GM12878 (cell line): ENCODE data around the gene TMEM175. TPM values are rescaled to one million over a fixed set of nuclear protein-coding genes. Genes with fewer than 3 reads are reported as not detected.

Experiments
- ATAC-seq: fragments of 200-7000 bp; cut with Tn5 transposase; 3 replicates; pipeline ENCODE4 v1.9.1; 2020; ENCODE audit warnings: mild to moderate bottlenecking, moderate library complexity
- BruUV-seq: library from RNA; stranded (reverse); fragments of 400-500 nt; replicated peaks from 2 replicates; lab custom pipeline; 2021; lab: Mats Ljungman, UMichigan
- CTCF ChIA-PET: fragments of 300-600 bp; sonication (Branson Sonifier 250); formaldehyde crosslinking; extraction: SDS; loops from one replicate; lab custom pipeline; 2021; ENCODE audit warnings: inconsistent platforms; lab: Yijun Ruan, JAX
- POLR2A ChIA-PET: fragments of 350-600 bp; formaldehyde crosslinking; extraction: SDS; loops from one replicate; lab custom pipeline; 2021; ENCODE audit warnings: inconsistent platforms; lab: Charles Lee
- RAD21 ChIA-PET: fragments of 300-600 bp; sonication (Branson Sonifier 250); formaldehyde crosslinking; loops from one replicate; lab custom pipeline; 2023; ENCODE audit warnings: antibody characterized with exemption; ENCODE audit not compliant: unreplicated experiment; lab: Charles Lee
- SMC1A ChIA-PET: fragments of 300-600 bp; sonication (Branson Sonifier 250); formaldehyde crosslinking; loops from one replicate; lab custom pipeline; 2023; ENCODE audit not compliant: unreplicated experiment, uncharacterized antibody; lab: Charles Lee
- DNase-seq: peaks from one replicate; pipeline ENCODE4 v3.0.0-alpha.2; 2011; ENCODE audit warnings: low read depth, low spot score
- FAIRE-seq: peaks from 3 replicates; lab custom pipeline; 2011; peaks lifted over from hg19 to GRCh38; lab: Jason Lieb, UNC
- H2AFZ ChIP-seq: 2 replicates; pipeline ENCODE4 v1.6.0; 2011; ENCODE audit warnings: low read depth, low read length, control low read depth; ENCODE audit not compliant: control insufficient read depth
- H3K27ac ChIP-seq: 2 replicates; pipeline ENCODE4 v1.5.1; 2011; ENCODE audit warnings: control low read depth; ENCODE audit not compliant: control insufficient read depth, insufficient read depth
- H3K27me3 ChIP-seq, 2 experiments: replicated peaks in 1 of 2; 2 replicates each; pipeline versions ENCODE4 v1.6.0 to v1.6.1; 2011; ENCODE audit warnings: low read length in 1 of 2; ENCODE audit not compliant: control insufficient read depth in 2 of 2, insufficient read depth in 2 of 2
- H3K36me3 ChIP-seq, 2 experiments: 2 replicates each; pipeline ENCODE4 v1.5.1; 2011; ENCODE audit warnings: low read length in 1 of 2; ENCODE audit not compliant: control insufficient read depth in 2 of 2, insufficient read depth in 2 of 2
- H3K4me1 ChIP-seq: 2 replicates; pipeline ENCODE4 v1.6.1; 2011; ENCODE audit warnings: mild to moderate bottlenecking, low read length, moderate library complexity, mixed read lengths; ENCODE audit not compliant: control insufficient read depth, insufficient read depth
- H3K4me2 ChIP-seq: 2 replicates; pipeline ENCODE4 v1.6.0; 2011; ENCODE audit warnings: control low read depth; ENCODE audit not compliant: control insufficient read depth, insufficient read depth
- H3K4me3 ChIP-seq: fragments of 200-600 bp; sonication (generic); 2 replicates; pipeline ENCODE4 v1.5.1; 2016
- H3K79me2 ChIP-seq: 2 replicates; pipeline ENCODE4 v1.6.0; 2011; ENCODE audit warnings: low read length; ENCODE audit not compliant: control insufficient read depth, insufficient read depth
- H3K9ac ChIP-seq: 2 replicates; pipeline ENCODE4 v1.8.0; 2011; ENCODE audit warnings: low read length, control low read depth, mixed read lengths; ENCODE audit not compliant: control insufficient read depth, insufficient read depth
- H3K9me3 ChIP-seq: replicated peaks from 3 replicates; pipeline ENCODE4 v1.5.1; 2011; ENCODE audit warnings: mild to moderate bottlenecking, low read length; ENCODE audit not compliant: control insufficient read depth, insufficient read depth
- H4K20me1 ChIP-seq: 2 replicates; pipeline ENCODE4 v1.6.0; 2011; ENCODE audit not compliant: control insufficient read depth, insufficient read depth
- BRCA1 ChIP-seq: IDR thresholded peaks from 2 replicates; pipeline ENCODE4 v1.6.1; 2011; ENCODE audit warnings: low read depth, low read length, improper control_type of control experiment
- CBX5 ChIP-seq: sonication (generic); IDR thresholded peaks from 2 replicates; pipeline ENCODE4 v1.6.1; 2016; ENCODE audit warnings: low read depth, moderate library complexity, mild to moderate bottlenecking, inconsistent platforms
- POLR2A ChIP-seq: IDR thresholded peaks from 2 replicates; pipeline ENCODE4 v1.6.1; 2011; ENCODE audit warnings: low read depth, mild to moderate bottlenecking, low read length
- WGBS: methylation state at CpG from one replicate; pipeline ENCODE4 v1.1.6; 2016; ENCODE audit warnings: low lambda C conversion rate; ENCODE audit not compliant: insufficient replicate concordance, insufficient coverage; ENCODE audit errors: missing lambda C conversion rate; 5-methylcytosine and 5-hydroxymethylcytosine counted together
- in situ Hi-C: fragments of 300-500 bp; cut with MboI; formaldehyde crosslinking; loops from 9 replicates; pipeline ENCODE4 v1.14.3; 2018; ENCODE audit warnings: mixed read lengths
- intact Hi-C: fragments of 100-400 bp; cut with micrococcal nuclease; formaldehyde crosslinking; loops from one replicate; pipeline ENCODE4 v1.14.2; 2022; ENCODE audit not compliant: unreplicated experiment
- polyA plus RNA-seq, 11 experiments: library from polyadenylated mRNA; depleted of rRNA in 4 of 11; unstranded in 6 of 11; stranded (reverse) in 5 of 11; fragments of >200 nt; fragmentation: Nextera tagmentation in 4 of 11; fragmentation: Illumina TruSeq in 1 of 11; extraction: Ambion mirVana in 4 of 11; extraction: Trizol in 1 of 11; gene quantifications; 1 replicate in 1 of 11; 2 replicates in 10 of 11; pipeline versions ENCODE4 v1.2.1 to v1.2.3, GENCODE V29; 2011 to 2016; ENCODE audit warnings: inconsistent platforms in 2 of 11, missing spikeins in 2 of 11, low read depth in 1 of 11
- total RNA-seq, 4 experiments: library from RNA; depleted of rRNA in 3 of 4; stranded (reverse); fragments of >200 nt in 3 of 4; fragmentation: Illumina TruSeq in 1 of 4; extraction: Trizol in 1 of 4; gene quantifications; 2 replicates each; pipeline versions ENCODE4 v1.2.1 to v1.2.3, GENCODE V29; 2013 to 2021

The TMEM175 gene
- total and polyA plus RNA-seq, 10 of the 15 experiments (the other 5 are each of a cell fraction or from before 2014, with no cell fraction given) = 0.11 to 39.5 (median 22.3) TPM

GRCh38 chr4:900073-900472, 32.2 kb upstream of the TMEM175 start:
- BruUV-seq = no TSS peak
- Histone ChIP-seq H3K4me1 (no peaks in the 10 kb centered on the region), H3K79me2 (no peaks in the 10 kb centered on the region), H3K27ac (no peak overlapping the region), H2AFZ (no peak overlapping the region), H3K4me2 (no peak overlapping the region), H3K9me3 (no peaks in the 10 kb centered on the region), H3K36me3 (peaks cover 3 to 41% of the 10 kb centered on the region in 2 experiments; a peak in 3 of 4 replicates), H4K20me1 (no peaks in the 10 kb centered on the region), H3K27me3 (no peaks in the 10 kb centered on the region), H3K9ac (no peak overlapping the region), H3K4me3 (no peak overlapping the region)
- SMC1A ChIA-PET = no interaction called here
- intact Hi-C loops (no loop called here), in situ Hi-C loops (no loop called here)
- FAIRE-seq = no peak
- no peak for ATAC-seq
- CTCF ChIA-PET = no interaction called here
- DNase-seq = no peak
- RAD21 ChIA-PET = no interaction called here
- WGBS = 97% methylated on average over 26 of the region's 26 CpGs
- TF ChIP-seq POLR2A = peak; percentile 29; the same call in 1 of the 2 replicates
- no peak for TF ChIP-seq BRCA1
- POLR2A ChIA-PET = no interaction called here

GRCh38 chr4:900721-901120, 31.5 kb upstream of the TMEM175 start:
- Histone ChIP-seq H3K36me3 (peaks cover 0 to 39% of the 10 kb centered on the region in 2 experiments; a peak in 3 of 4 replicates), H3K27ac (no peak overlapping the region), H2AFZ (no peak overlapping the region), H3K9ac (no peak overlapping the region), H3K9me3 (no peaks in the 10 kb centered on the region; the same call in 2 of the 3 replicates), H3K27me3 (no peaks in the 10 kb centered on the region), H3K4me2 (no peak overlapping the region), H3K79me2 (no peaks in the 10 kb centered on the region), H4K20me1 (no peaks in the 10 kb centered on the region), H3K4me3 (no peak overlapping the region), H3K4me1 (no peaks in the 10 kb centered on the region)
- 99% methylated on average over 6 of the region's 6 CpGs for WGBS
- TF ChIP-seq CBX5 = no peak
- ChIA-PET POLR2A (no interaction called here), SMC1A (no interaction called here), CTCF (no interaction called here), RAD21 (no interaction called here)
- ATAC-seq (no peak), DNase-seq (no peak), FAIRE-seq (no peak)
- intact Hi-C loops = no loop called here
- in situ Hi-C loops = no loop called here
- BruUV-seq = no TSS peak
